Measurements from ENCODE around the gene EPN2. TPM values are rescaled to one million over a fixed set of nuclear protein-coding genes. Genes with fewer than 3 reads are reported as not detected.

EPN2 gene
- total RNA-seq, 6 experiments from 2014 or later: 6.6 to 18.1 (median 11.4) TPM

DNA sequence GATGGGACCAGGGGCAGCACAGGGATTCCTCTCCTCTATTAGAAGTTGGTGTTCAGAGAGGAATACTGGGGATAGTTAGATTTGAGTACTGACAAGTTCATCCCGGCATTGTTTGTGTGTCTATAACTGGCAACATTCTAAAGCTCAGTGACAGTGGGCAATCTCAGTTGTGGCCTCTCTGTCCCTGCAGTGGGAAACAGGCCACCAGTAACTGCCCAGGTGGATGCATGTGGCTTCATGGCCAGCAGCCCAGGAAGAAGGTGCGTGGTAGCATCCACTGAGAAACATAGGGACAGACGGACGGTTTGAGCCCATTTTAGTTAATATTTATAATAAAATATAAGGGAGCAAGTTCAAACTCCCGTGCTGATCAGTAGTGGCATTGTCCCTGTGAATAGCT is 73.8 kb downstream of the EPN2 start:
- no peak overlapping the region for H3K27ac ChIP-seq

DNA sequence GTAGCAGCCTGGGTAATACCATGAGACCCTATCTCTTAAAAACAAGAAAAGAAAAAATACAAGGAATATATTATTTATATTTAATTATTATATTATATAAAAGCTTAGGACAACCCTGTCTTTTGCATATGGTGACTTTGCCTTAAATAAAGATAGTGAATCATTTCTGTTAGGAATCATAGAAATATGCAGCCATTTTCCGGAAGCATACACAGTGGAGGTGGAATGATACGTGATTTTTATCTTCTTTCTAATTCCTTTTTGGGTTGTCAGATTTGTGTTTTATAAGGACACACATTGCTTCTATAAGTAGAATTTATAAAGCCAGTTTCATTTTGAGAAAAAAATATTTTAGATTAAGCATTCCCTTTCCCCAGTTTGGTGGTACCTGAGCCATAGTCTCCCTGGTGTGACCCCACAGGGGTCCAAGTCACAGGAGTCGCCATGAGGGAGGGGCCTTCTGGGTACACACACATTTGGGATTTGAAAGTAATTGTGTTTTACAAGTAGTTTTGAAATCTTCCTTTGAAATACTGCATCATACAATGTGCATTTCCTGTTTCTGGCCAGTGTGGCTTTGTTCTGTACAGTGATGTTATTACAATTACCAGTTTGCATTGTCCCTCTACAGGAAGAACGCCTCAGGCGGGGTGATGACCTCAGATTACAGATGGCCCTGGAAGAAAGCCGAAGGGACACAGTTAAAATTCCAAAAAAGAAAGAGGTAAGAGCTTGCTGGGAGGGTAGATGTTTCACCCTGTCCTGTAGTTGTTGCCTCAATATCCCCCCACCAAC is 74.5 kb downstream of the EPN2 start:
- TF ChIP-seq, protein P1, sequence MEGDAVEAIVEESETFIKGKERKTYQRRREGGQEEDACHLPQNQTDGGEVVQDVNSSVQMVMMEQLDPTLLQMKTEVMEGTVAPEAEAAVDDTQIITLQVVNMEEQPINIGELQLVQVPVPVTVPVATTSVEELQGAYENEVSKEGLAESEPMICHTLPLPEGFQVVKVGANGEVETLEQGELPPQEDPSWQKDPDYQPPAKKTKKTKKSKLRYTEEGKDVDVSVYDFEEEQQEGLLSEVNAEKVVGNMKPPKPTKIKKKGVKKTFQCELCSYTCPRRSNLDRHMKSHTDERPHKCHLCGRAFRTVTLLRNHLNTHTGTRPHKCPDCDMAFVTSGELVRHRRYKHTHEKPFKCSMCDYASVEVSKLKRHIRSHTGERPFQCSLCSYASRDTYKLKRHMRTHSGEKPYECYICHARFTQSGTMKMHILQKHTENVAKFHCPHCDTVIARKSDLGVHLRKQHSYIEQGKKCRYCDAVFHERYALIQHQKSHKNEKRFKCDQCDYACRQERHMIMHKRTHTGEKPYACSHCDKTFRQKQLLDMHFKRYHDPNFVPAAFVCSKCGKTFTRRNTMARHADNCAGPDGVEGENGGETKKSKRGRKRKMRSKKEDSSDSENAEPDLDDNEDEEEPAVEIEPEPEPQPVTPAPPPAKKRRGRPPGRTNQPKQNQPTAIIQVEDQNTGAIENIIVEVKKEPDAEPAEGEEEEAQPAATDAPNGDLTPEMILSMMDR (IDR thresholded peaks at IDR 0.05): no peak
- TF ChIP-seq POLR2A (IDR thresholded peaks at IDR 0.05): no peak
- peaks cover 0 to 8% (median 2%) of the 10 kb centered on the region in 4 donors for H3K36me3 ChIP-seq
- H3K4me3 ChIP-seq: no peak overlapping the region
- H3K27me3 ChIP-seq: no peaks in the 10 kb centered on the region
- no peak overlapping the region for H3K27ac ChIP-seq
- H3K9me3 ChIP-seq: no peaks in the 10 kb centered on the region
- ATAC-seq (peak; percentile 29 to 66 (median 38)), DNase-seq (peak in 2 of 3 donors; percentile 7)
- intact Hi-C loops (cut with DNase I): no loop called here
- H3K4me1 ChIP-seq: no peaks in the 10 kb centered on the region
- WGBS (ENCODE audit: insufficient coverage, low coverage, low lambda C conversion rate, missing lambda C conversion rate): 66% methylated on average over 5 of the region's 6 CpGs

More for the DNA sequence above, 73.8 kb downstream of the EPN2 start:
- TF ChIP-seq, protein P1 (IDR thresholded peaks at IDR 0.05): no peak
- TF ChIP-seq POLR2A (IDR thresholded peaks at IDR 0.05): no peak
- intact Hi-C loops (cut with DNase I): no loop called here
- 98% methylated on average over 5 of the region's 5 CpGs for WGBS (ENCODE audit: insufficient coverage, low coverage, low lambda C conversion rate, missing lambda C conversion rate)
- peaks cover 0 to 8% (median 2%) of the 10 kb centered on the region in 4 donors for H3K36me3 ChIP-seq
- no peaks in the 10 kb centered on the region for H3K4me1 ChIP-seq
- DNase-seq (peak in 1 of 3 donors; percentile 1), ATAC-seq (no peak)
- no peaks in the 10 kb centered on the region for H3K9me3 ChIP-seq
- no peak overlapping the region for H3K4me3 ChIP-seq
- no peaks in the 10 kb centered on the region for H3K27me3 ChIP-seq

DNA sequence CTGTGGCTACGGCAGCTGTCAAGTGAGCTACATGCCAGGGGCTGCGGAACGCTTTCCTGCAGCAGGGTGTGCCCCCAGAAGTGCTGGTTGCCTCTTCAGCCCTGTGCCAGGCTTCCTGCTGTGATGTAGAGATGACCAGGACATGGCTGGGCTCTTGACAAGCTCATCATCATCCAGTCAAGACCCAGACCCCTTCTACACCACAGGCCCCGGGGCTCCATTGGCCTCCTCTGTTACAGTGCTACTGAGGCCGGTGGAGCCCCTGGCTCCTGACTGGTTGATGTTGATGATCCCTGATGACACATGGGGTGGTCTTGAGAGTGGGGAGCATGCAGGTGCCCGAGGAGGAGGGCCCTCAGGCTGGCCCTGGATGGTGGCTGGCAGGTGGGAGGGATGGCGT is 75.2 kb downstream of the EPN2 start:
- 83% methylated on average over 1 of the region's 7 CpGs for WGBS (ENCODE audit: insufficient coverage, low coverage, low lambda C conversion rate, missing lambda C conversion rate)
- TF ChIP-seq POLR2A (IDR thresholded peaks at IDR 0.05): no peak
- TF ChIP-seq, protein P1 (IDR thresholded peaks at IDR 0.05): no peak
- no peak overlapping the region for H3K4me3 ChIP-seq
- intact Hi-C loops (cut with DNase I): no loop called here
- DNase-seq (peak in 2 of 3 donors; percentile 11 to 37), ATAC-seq (no peak)
- no peaks in the 10 kb centered on the region for H3K27me3 ChIP-seq
- H3K4me1 ChIP-seq: no peaks in the 10 kb centered on the region
- H3K27ac ChIP-seq: no peak overlapping the region
- H3K9me3 ChIP-seq: no peaks in the 10 kb centered on the region
- H3K36me3 ChIP-seq: peaks cover 0 to 8% (median 2%) of the 10 kb centered on the region in 4 donors

DNA sequence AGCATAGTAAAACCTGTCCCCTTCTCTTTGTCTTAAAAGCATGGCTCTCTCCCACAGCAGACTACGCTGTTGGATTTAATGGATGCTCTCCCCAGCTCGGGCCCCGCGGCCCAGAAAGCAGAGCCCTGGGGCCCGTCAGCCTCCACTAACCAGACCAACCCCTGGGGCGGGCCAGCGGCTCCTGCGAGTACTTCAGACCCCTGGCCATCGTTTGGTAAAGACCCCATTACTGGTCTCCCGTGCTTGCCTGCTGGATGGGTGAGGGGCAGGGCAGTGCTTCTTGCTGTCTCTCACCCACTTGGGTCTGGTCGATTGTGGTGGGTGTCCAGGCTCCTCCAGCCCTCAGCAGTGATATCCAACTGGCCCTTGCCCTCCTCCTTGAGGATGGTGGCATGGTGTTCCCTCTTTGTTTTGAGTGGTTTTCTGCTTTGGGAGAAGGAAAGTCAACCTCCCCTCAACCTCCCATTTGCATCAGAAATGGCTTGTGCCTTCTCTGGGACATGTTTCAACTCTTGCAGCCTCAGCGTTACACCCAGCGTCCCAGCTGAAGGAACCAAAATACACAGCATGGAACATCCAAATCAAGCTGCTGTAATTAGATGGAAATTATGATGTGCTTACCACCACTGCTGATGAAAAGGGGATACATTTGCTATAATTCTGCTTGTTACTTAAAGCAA is 76.0 kb downstream of the EPN2 start:
- Histone ChIP-seq H3K27ac (no peak overlapping the region), H3K27me3 (no peaks in the 10 kb centered on the region), H3K9me3 (no peaks in the 10 kb centered on the region), H3K4me3 (no peak overlapping the region), H3K4me1 (peaks cover 0 to 6% (median 3%) of the 10 kb centered on the region in 4 donors), H3K36me3 (peaks cover 0 to 8% (median 2%) of the 10 kb centered on the region in 4 donors)
- DNase-seq (peak in 2 of 3 donors; percentile 12 to 25), ATAC-seq (no peak)
- TF ChIP-seq, protein P1 (IDR thresholded peaks at IDR 0.05): no peak
- no peak for TF ChIP-seq POLR2A (IDR thresholded peaks at IDR 0.05)
- 80% methylated on average over 1 of the region's 13 CpGs for WGBS (ENCODE audit: insufficient coverage, low coverage, low lambda C conversion rate, missing lambda C conversion rate)
- intact Hi-C loops (cut with DNase I): no loop called here

All from right lobe of liver (tissue), 6 donors.